ENCODE results near the gene L3MBTL4. TPM values are rescaled to one million over a fixed set of nuclear protein-coding genes. Genes with fewer than 3 reads are reported as not detected.

Gene L3MBTL4
- total RNA-seq, 4 donors from 2014 or later, result 11.3 to 16.3 (median 11.8) TPM

DNA sequence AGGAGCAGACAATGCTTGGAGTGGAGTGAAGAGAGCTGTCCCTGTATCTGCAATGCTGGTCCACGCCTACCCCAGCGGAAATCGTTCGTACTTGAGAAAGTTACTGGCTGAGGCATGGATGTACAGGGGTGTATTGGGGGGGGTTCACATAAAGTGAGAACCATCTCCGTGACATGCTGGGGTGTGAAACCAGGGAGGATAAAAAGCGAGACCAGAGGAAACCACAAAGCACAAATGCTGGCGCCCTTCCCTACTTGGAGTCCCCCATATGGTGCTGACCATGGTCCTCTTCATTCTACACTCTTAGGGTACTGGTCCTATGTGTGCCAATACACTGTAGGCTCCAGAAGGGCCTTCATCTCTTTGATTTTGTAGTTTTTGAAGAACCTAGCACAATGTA, 244.1 kb downstream of the L3MBTL4 start:
- H3K4me3 ChIP-seq (ENCODE audit: low read depth, poor library complexity, severe bottlenecking), result no peak overlapping the region
- intact Hi-C loops (cut with DNase I; ENCODE audit: low total_unique reads), result no loop called here
- TF ChIP-seq, protein P1, sequence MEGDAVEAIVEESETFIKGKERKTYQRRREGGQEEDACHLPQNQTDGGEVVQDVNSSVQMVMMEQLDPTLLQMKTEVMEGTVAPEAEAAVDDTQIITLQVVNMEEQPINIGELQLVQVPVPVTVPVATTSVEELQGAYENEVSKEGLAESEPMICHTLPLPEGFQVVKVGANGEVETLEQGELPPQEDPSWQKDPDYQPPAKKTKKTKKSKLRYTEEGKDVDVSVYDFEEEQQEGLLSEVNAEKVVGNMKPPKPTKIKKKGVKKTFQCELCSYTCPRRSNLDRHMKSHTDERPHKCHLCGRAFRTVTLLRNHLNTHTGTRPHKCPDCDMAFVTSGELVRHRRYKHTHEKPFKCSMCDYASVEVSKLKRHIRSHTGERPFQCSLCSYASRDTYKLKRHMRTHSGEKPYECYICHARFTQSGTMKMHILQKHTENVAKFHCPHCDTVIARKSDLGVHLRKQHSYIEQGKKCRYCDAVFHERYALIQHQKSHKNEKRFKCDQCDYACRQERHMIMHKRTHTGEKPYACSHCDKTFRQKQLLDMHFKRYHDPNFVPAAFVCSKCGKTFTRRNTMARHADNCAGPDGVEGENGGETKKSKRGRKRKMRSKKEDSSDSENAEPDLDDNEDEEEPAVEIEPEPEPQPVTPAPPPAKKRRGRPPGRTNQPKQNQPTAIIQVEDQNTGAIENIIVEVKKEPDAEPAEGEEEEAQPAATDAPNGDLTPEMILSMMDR (IDR thresholded peaks at IDR 0.05), result no peak
- no peak for TF ChIP-seq POLR2A (IDR thresholded peaks at IDR 0.05)
- 94 to 95% methylated on average over 7 of the region's 7 CpGs for WGBS, 2 donors
- no peak for DNase-seq (ENCODE audit: low spot score in 2 of 2)

DNA sequence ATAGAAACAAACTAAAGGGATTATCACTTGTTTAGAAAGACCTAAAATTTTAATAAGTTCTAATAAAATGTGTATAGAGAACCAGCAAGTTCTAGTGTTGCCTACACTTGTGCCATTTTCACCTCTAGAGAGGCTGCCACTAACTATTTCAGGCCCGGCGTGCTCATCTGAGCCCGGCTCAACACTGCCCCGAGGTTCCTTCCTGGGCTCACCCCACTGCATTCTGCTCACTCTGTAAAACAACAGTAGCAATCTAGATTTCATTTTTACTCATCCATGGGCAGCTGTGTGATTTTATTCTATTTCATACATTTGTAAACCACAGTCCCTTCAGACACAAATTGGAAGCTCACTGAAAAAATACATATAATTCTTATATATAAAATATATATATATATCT, 253.2 kb downstream of the L3MBTL4 start:
- whole genome bisulfite sequencing, 2 donors, result 91 to 93% methylated on average over 4 of the region's 4 CpGs
- intact Hi-C loops (cut with DNase I; ENCODE audit: low total_unique reads), result no loop called here
- DNase-seq (ENCODE audit: low spot score in 2 of 2), result no peak
- TF ChIP-seq POLR2A (IDR thresholded peaks at IDR 0.05), result no peak
- TF ChIP-seq, protein P1 (IDR thresholded peaks at IDR 0.05), result no peak
- H3K4me3 ChIP-seq (ENCODE audit: low read depth, poor library complexity, severe bottlenecking), result no peak overlapping the region

DNA sequence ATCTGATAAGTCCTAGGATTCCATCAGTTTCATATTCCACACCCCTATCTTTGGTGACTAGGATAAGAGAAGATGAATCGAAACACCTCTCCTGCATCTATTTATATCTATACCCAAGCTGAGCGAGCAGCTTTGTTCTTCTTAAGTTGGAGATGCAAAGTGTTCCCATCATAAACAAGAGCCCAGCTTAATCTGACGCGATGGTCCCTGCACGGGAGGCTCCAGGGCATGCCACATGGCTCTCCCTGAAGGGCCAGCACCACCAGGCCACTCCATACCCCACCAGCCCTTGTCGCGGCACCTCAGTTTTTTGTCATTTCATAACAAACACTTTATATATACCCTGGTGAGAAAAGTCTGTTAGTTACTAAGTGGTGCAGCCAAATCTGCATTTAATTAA, 255.3 kb downstream of the L3MBTL4 start:
- intact Hi-C loops (cut with DNase I; ENCODE audit: low total_unique reads), result no loop called here
- DNase-seq (ENCODE audit: low spot score in 2 of 2), result no peak
- TF ChIP-seq, protein P1 (IDR thresholded peaks at IDR 0.05), result no peak
- no peak for TF ChIP-seq POLR2A (IDR thresholded peaks at IDR 0.05)
- 94 to 98% methylated on average over 7 of the region's 7 CpGs for WGBS, 2 donors
- H3K4me3 ChIP-seq (ENCODE audit: low read depth, poor library complexity, severe bottlenecking), result no peak overlapping the region

DNA sequence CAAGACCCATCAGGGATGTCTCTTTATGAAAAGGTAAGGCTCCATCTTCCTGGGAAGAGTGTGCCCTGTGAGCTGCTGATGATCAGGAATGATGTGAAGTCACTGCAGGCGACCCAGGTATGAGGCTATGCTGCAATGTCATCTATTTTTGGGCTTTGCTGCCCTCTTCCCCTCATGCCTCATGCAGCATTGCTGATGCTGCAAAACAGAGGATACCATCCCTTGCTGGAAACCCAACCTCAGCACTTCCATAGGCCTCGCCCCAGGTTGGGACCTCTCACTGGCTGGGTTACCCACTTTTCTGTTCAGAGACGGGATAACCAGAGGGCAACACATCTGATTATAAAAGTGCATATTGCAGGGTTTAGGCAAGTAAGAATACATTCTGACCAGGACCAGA, 255.8 kb downstream of the L3MBTL4 start:
- DNase-seq (ENCODE audit: low spot score in 2 of 2), result no peak
- intact Hi-C loops (cut with DNase I; ENCODE audit: low total_unique reads), result no loop called here
- WGBS, 2 donors, result 88 to 100% methylated on average over 3 of the region's 3 CpGs
- no peak overlapping the region for H3K4me3 ChIP-seq (ENCODE audit: low read depth, poor library complexity, severe bottlenecking)
- no peak for TF ChIP-seq POLR2A (IDR thresholded peaks at IDR 0.05)
- TF ChIP-seq, protein P1 (IDR thresholded peaks at IDR 0.05), result no peak

DNA sequence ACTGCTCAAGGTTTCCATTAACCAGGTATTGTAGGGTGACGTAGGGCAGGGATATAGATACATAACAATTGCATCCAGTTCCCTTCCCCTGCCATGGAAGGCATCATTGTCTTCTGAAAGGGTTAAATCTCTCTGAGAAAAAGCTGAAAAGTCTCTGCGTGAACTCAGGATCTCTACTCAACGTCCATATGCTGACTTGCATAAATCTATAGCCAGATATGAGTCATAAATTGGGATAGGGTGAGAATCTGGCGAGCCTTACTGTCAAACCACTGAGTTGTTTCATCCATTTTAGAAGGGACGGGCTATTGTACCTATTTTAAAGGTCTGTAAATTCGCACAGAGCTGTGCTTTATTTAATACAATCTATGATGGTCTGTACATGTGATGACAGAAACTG, 258.3 kb downstream of the L3MBTL4 start:
- H3K4me3 ChIP-seq (ENCODE audit: low read depth, poor library complexity, severe bottlenecking), result no peak overlapping the region
- intact Hi-C loops (cut with DNase I; ENCODE audit: low total_unique reads), result no loop called here
- DNase-seq (ENCODE audit: low spot score in 2 of 2), result no peak
- 70 to 72% methylated on average over 6 of the region's 6 CpGs for whole genome bisulfite sequencing, 2 donors
- no peak for TF ChIP-seq POLR2A (IDR thresholded peaks at IDR 0.05)
- TF ChIP-seq, protein P1 (IDR thresholded peaks at IDR 0.05), result no peak

DNA sequence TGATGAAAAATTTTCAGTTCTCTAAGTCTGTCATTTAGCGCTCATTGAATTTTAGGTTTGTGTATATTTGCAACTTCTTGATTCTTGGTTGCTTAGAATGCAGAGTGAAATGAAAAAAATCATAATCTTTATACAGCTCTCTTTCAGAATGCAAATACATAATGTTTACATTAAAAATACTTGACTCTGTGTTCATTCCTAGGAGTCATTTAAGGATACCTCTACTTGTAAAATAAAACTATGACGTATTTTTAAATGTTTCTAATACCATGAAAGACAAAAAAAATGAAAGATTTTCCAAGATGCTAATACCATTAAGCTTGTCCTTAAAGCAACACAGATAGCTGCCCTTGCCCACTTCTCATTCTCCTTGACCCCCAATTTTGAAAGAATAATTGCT, 259.0 kb downstream of the L3MBTL4 start:
- WGBS, 2 donors, result 91 to 94% methylated on average over 2 of the region's 2 CpGs
- TF ChIP-seq POLR2A (IDR thresholded peaks at IDR 0.05), result no peak
- TF ChIP-seq, protein P1 (IDR thresholded peaks at IDR 0.05), result no peak
- DNase-seq (ENCODE audit: low spot score in 2 of 2), result no peak
- intact Hi-C loops (cut with DNase I; ENCODE audit: low total_unique reads), result no loop called here
- no peak overlapping the region for H3K4me3 ChIP-seq (ENCODE audit: low read depth, poor library complexity, severe bottlenecking)
